Calu3 (cell line): ENCODE data around the gene KRTAP5-3. TPM values are rescaled to one million over a fixed set of nuclear protein-coding genes. Genes with fewer than 3 reads are reported as not detected.
A peak's percentile ranks its signal among the peaks of the same experiment; 100 is the strongest.

Source experiments
- BruUV-seq: library from RNA; stranded (reverse); fragments of 400-500 nt; replicated peaks from 2 replicates; lab custom pipeline; 2021; lab: Mats Ljungman, UMichigan
- CTCF ChIA-PET: fragments of 300-600 bp; sonication (Branson Sonifier 250); formaldehyde crosslinking; loops from one replicate; lab custom pipeline; 2022; ENCODE audit warnings: antibody characterized with exemption; lab: Charles Lee
- DNase-seq: peaks from one replicate; pipeline ENCODE4 v3.0.0; 2022
- H3K27ac Mint-ChIP-seq: one replicate; pipeline ENCODE4 v1.8.0; 2022; ENCODE audit warnings: mixed read lengths; ENCODE audit not compliant: unreplicated experiment
- H3K27me3 Mint-ChIP-seq: one replicate; pipeline ENCODE4 v1.8.0; 2022; ENCODE audit warnings: mixed read lengths; ENCODE audit not compliant: unreplicated experiment
- H3K36me3 Mint-ChIP-seq: one replicate; pipeline ENCODE4 v1.8.0; 2022; ENCODE audit warnings: mild to moderate bottlenecking, moderate library complexity, mixed read lengths; ENCODE audit not compliant: insufficient read depth, unreplicated experiment
- H3K4me1 Mint-ChIP-seq: one replicate; pipeline ENCODE4 v1.8.0; 2022; ENCODE audit warnings: mild to moderate bottlenecking, low read depth, mixed read lengths; ENCODE audit not compliant: unreplicated experiment
- H3K4me3 Mint-ChIP-seq: one replicate; pipeline ENCODE4 v1.8.0; 2022; ENCODE audit warnings: mild to moderate bottlenecking, low read depth, moderate library complexity, mixed read lengths; ENCODE audit not compliant: unreplicated experiment
- H3K9me3 Mint-ChIP-seq: one replicate; pipeline ENCODE4 v1.8.0; 2022; ENCODE audit warnings: low read depth, mixed read lengths; ENCODE audit not compliant: unreplicated experiment
- CTCF ChIP-seq: fragments of 200-600 bp; IDR thresholded peaks from one replicate; pipeline ENCODE4 v1.8.0; 2022; ENCODE audit warnings: antibody characterized with exemption; ENCODE audit not compliant: unreplicated experiment
- intact Hi-C: fragments of 100-400 bp; cut with micrococcal nuclease; formaldehyde crosslinking; loops from one replicate; pipeline ENCODE4 v1.10.0; 2022; ENCODE audit not compliant: unreplicated experiment
- total RNA-seq: library from RNA; stranded (reverse); gene quantifications from 2 replicates; pipeline ENCODE4 v1.2.3, GENCODE V29; 2022

The KRTAP5-3 gene
- total RNA-seq, 1 experiment from 2014 or later, result not detected

DNA sequence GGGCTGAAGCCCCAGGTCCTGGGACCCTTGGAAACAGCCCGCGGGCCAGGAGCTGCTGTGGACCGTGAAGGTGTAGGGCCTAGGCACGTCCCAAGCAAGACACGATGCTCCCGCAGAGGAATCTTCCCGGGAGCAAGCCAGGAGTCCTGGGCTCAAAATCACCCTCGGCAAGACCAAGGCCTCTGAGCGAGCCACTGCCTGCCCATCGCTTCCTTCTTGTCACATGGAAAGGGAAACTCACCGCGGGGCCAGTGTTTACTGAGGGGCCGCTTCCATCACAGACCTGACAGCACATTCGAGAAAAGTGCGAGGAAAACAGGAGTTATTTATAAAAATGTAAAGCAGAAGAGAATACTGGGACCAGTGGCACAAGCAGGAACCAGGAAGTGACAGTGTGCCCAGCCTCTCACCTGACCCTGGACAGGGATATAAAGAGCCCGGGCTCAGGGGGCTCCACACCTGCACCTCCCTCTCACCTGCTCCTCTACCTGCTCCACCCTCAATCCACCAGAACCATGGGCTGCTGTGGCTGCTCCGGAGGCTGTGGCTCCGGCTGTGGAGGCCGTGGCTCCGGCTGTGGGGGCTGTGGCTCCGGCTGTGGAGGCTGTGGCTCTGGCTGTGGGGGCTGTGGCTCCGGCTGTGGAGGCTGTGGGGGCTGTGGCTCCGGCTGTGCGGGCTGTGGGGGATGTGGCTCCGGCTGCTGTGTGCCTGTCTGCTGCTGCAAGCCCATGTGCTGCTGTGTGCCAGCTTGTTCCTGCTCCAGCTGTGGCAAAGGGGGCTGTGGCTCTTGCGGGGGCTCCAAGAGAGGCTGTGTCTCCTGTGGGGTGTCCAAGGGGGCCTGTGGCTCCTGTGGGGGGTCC, 21.3 kb upstream of the KRTAP5-3 start, which contains the start of gene KRTAP5-5:
KRTAP5-5 (plus strand) TSS at position 450 of the 860 bp plus-strand sequence; CDS start at position 516, 66 bp downstream.
- peaks cover 82% of the 10 kb centered on the region for H3K27me3 Mint-ChIP-seq
- CTCF ChIA-PET, result no interaction called here
- no peak within 1 kb of the TSS for H3K4me3 Mint-ChIP-seq
- H3K27ac Mint-ChIP-seq, result no peak within 1 kb of the TSS
- BruUV-seq, result no TSS peak
- intact Hi-C loops, result no loop called here
- no peaks in the 10 kb centered on the region for H3K9me3 Mint-ChIP-seq
- H3K4me1 Mint-ChIP-seq, result no peaks in the 10 kb centered on the region
- no peaks in the 10 kb centered on the region for H3K36me3 Mint-ChIP-seq
- no peak for DNase-seq
- TF ChIP-seq CTCF, result no peak

DNA sequence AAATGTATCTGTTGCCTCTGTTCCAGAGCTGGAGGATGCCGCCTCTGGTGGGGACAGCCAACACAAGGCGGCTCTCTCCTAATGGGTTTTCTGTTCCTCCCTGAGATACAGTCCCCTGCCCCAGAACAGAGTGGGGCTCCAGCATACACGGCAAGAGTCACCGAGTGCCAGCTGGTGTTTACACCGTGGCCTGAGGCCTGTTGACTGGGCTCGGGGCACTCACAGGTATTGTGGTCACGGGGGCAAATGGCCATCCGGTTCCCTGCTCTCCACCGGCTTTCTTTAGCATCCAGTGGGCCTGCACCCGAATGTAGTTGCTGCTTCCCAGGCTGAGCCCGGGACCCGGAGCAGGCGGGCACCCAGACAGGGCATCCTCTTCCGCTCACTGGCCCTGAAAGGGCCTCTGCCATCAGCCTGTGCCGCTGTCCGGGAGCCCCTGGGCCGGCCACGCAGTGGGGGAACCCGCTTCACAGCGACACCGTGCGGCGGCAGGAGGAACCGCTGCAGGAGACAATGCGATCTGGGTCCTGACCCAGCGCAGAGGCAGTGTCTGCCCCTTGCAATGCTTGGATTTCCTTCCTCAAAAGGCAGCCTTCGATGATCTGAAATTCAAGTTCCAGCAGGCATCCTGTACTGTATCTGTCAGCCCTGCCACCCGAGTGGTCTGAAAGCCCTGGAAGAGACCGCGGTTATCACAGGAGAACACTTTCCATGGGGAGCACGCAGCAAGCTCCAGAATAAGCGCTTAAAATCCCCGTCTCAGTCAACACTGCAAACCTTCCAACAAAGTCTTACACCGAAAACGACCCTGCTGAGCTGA, 20.5 kb upstream of the KRTAP5-3 start:
- H3K4me3 Mint-ChIP-seq, result no peak overlapping the region
- peaks cover 82% of the 10 kb centered on the region for H3K27me3 Mint-ChIP-seq
- CTCF ChIA-PET, result interaction anchor here (0.6 kb wide), 1 partner anchor 158 kb away, joined by 4 read pairs; no protein-coding TSS in a partner anchor
- H3K4me1 Mint-ChIP-seq, result no peaks in the 10 kb centered on the region
- no TSS peak for BruUV-seq
- no peaks in the 10 kb centered on the region for H3K36me3 Mint-ChIP-seq
- no peak overlapping the region for H3K27ac Mint-ChIP-seq
- TF ChIP-seq CTCF, result peak; percentile 88
- peak; percentile 79 for DNase-seq
- H3K9me3 Mint-ChIP-seq, result no peaks in the 10 kb centered on the region
- intact Hi-C loops, result no loop called here

GRCh38 chr11:1625541-1625940, 17.3 kb upstream of the KRTAP5-3 start:
- TF ChIP-seq CTCF, result no peak
- H3K4me1 Mint-ChIP-seq, result no peaks in the 10 kb centered on the region
- intact Hi-C loops, result no loop called here
- H3K27me3 Mint-ChIP-seq, result peaks cover 70% of the 10 kb centered on the region
- no peaks in the 10 kb centered on the region for H3K9me3 Mint-ChIP-seq
- BruUV-seq, result no TSS peak
- no peak overlapping the region for H3K4me3 Mint-ChIP-seq
- CTCF ChIA-PET, result no interaction called here
- no peak for DNase-seq
- H3K36me3 Mint-ChIP-seq, result no peaks in the 10 kb centered on the region
- H3K27ac Mint-ChIP-seq, result no peak overlapping the region

DNA sequence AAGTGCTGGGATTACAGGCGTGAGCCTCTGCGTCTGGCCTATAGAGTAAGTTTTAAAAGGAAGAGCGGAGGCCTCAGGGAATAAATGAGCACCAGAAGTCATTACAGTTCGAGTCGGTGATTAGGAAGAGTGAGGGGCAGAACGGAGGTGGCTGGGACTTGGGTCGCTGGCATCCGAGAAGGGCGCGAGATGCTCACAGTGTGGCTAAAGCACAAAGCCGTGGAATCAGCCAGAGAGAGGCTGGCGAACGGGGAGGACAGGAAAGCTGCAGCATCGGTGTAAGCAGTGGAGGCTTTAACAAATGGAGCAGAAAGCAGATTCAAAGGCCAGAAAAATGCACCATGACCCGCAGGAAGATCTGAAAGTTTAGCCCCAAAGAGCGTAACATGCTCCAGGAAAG, 16.4 kb upstream of the KRTAP5-3 start:
- no peak for DNase-seq
- no peak for TF ChIP-seq CTCF
- Mint-ChIP-seq H3K27me3 (peaks cover 72% of the 10 kb centered on the region), H3K27ac (no peak overlapping the region), H3K4me3 (no peak overlapping the region), H3K9me3 (no peaks in the 10 kb centered on the region), H3K4me1 (no peaks in the 10 kb centered on the region), H3K36me3 (no peaks in the 10 kb centered on the region)
- BruUV-seq, result no TSS peak
- CTCF ChIA-PET, result no interaction called here
- intact Hi-C loops, result no loop called here
